ENCODE data around the gene SGTA. TPM values are rescaled to one million over a fixed set of nuclear protein-coding genes. Genes with fewer than 3 reads are reported as not detected.

SGTA gene
- total and polyA plus RNA-seq, 2 of the 4 experiments (the other 2 are of a cell fraction), result 17.4 to 72.9 TPM

DNA sequence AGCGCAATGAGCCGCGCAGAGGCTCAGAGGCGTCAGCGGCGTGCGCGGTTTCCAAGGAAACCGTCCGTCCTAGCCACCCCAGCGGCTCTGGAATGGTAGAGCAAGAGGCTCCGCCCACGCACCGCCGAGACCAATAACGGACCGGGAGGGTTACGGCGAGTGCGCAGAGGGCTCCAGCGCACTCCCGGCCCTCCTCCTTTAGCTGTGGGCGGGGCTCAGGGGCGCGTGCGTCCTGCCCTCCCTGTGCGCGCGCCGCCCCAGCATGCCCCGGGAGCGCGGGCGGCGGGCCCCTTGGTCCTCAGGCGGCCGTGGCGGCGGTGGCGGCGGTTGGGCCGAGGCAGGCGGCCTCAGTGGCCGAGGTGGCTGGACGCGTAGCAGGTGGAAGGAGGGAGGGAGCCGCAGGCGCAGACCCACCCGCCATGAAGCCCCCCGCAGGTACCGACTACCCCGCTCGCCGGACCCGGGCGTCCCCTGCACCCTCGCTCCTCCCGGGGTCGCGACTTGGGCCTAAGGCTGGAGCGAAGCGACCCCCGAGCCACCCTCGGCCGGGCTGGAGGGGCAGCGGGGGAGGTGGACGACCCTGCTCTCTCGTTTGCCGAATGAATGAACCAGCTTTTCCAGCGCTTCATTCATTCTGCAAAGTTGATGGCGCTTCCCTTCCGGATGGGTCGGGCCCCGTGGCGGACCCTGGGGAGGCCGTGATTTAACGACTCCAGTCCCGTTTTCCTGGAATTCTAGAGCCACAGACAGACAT is 2.3 kb upstream of the SGTA start, which contains the start of gene THOP1:
THOP1 (plus strand) TSS at position 260 of the 754 bp plus-strand sequence; CDS start at position 420, 160 bp downstream.
- Histone ChIP-seq H4K5ac (ENCODE audit: low read depth, low read length) (no peak within 1 kb of the TSS), H3K18ac (ENCODE audit: low read depth, low read length) (no peak within 1 kb of the TSS), H3K36me3 (ENCODE audit: control insufficient read depth, insufficient read depth, low read length) (peaks cover 5% of the 10 kb centered on the region), H2BK5ac (ENCODE audit: low read depth, low read length, poor library complexity, severe bottlenecking) (no peak within 1 kb of the TSS), H3K14ac (replicated peaks; ENCODE audit: low read depth, low read length) (peak within 1 kb of the TSS; percentile 84; the same call in 1 of the 2 replicates), H4K8ac (ENCODE audit: low read depth in 2 of 2, low read length in 2 of 2) (peak within 1 kb of the TSS; percentile 76 to 78; a peak in 3 of 4 replicates), H2BK20ac (ENCODE audit: low read depth, low read length) (no peak within 1 kb of the TSS), H3K4me1 (ENCODE audit: control insufficient read depth, insufficient read depth, low read length) (peaks cover 4% of the 10 kb centered on the region; the same call in 1 of the 2 replicates), H3K9me1 (ENCODE audit: insufficient read depth, low read length) (no peaks in the 10 kb centered on the region; the same call in 1 of the 2 replicates), H3K79me1 (ENCODE audit: low read depth in 1 of 2, low read length in 2 of 2) (peaks cover 21 to 62% of the 10 kb centered on the region in 2 experiments), H2AK9ac (replicated peaks; ENCODE audit: low read depth, low read length, poor library complexity) (peak within 1 kb of the TSS; percentile 98), H2BK15ac (ENCODE audit: low read depth, low read length) (no peak within 1 kb of the TSS), H3K23ac (ENCODE audit: low read depth, low read length) (peak within 1 kb of the TSS; percentile 86), H3K4me2 (ENCODE audit: low read depth, low read length) (peak within 1 kb of the TSS; percentile 98), H3K27ac (ENCODE audit: insufficient read depth, low read length) (peak within 1 kb of the TSS; percentile 65; the same call in 1 of the 2 replicates), H3K27me3 (ENCODE audit: control insufficient read depth, insufficient read depth, low read length) (no peaks in the 10 kb centered on the region), H2AK5ac (ENCODE audit: low read depth, low read length) (peak within 1 kb of the TSS; percentile 45; the same call in 1 of the 2 replicates), H2BK120ac (ENCODE audit: low read depth, low read length) (no peak within 1 kb of the TSS), H2AFZ (replicated peaks; ENCODE audit: low read length, poor library complexity) (peak within 1 kb of the TSS; percentile 91), H3K9me3 (ENCODE audit: control insufficient read depth, insufficient read depth, low read length) (no peaks in the 10 kb centered on the region), H3K9ac (ENCODE audit: low read depth, low read length) (peak within 1 kb of the TSS; percentile 81), H3K4ac (ENCODE audit: low read depth, low read length) (peak within 1 kb of the TSS; percentile 41; the same call in 1 of the 2 replicates), H4K91ac (ENCODE audit: insufficient read depth, low read depth, low read length) (peak within 1 kb of the TSS; percentile 49), H3K4me3 (ENCODE audit: insufficient read depth, low read depth, low read length) (peak within 1 kb of the TSS; percentile 70), H4K20me1 (ENCODE audit: insufficient read depth, low read length) (peaks cover 26% of the 10 kb centered on the region), H3K56ac (ENCODE audit: extremely low read depth, insufficient read depth, low read length) (peak within 1 kb of the TSS; percentile 75)
- CTCF ChIA-PET, result no interaction called here
- intact Hi-C loops (cut with micrococcal nuclease), result no loop called here
- ATAC-seq (ENCODE audit: low read depth) (peak; percentile 94), DNase-seq (peak; percentile 99)
- no TSS peak for BruUV-seq (replicated peaks)
- dilution Hi-C loops (cut with HindIII; ENCODE audit: low sequenced_read_pairs, unreplicated experiment), result no loop called here
- in situ Hi-C loops (cut with MboI; ENCODE audit: low sequenced_read_pairs), result no loop called here
- POLR2A ChIA-PET (ENCODE audit: unreplicated experiment), result no interaction called here
- 4% methylated on average over 31 of the region's 78 CpGs; no CpG with 5 or more reads in 1 of the 2 experiments for WGBS, 2 experiments (ENCODE audit: extremely low coverage in 2 of 2, insufficient read length in 1 of 2)
- TF ChIP-seq MAZ (IDR thresholded peaks at IDR 0.05; ENCODE audit: borderline replicate concordance, low read depth, low read length), result peak; percentile 83
- no peak for TF ChIP-seq SMC3 (IDR thresholded peaks at IDR 0.05; ENCODE audit: low read depth, low read length)
- no peak for TF ChIP-seq MAFK (IDR thresholded peaks at IDR 0.05; ENCODE audit: low read depth, low read length)
- TF ChIP-seq CEBPB (IDR thresholded peaks at IDR 0.05; ENCODE audit: low read depth, low read length), result 0 out of 2 replicates have a peak, but pooled peaks have one; percentile 8
- no peak for TF ChIP-seq NFE2L2 (IDR thresholded peaks at IDR 0.05; ENCODE audit: low read depth, low read length)
- TF ChIP-seq, protein P1, sequence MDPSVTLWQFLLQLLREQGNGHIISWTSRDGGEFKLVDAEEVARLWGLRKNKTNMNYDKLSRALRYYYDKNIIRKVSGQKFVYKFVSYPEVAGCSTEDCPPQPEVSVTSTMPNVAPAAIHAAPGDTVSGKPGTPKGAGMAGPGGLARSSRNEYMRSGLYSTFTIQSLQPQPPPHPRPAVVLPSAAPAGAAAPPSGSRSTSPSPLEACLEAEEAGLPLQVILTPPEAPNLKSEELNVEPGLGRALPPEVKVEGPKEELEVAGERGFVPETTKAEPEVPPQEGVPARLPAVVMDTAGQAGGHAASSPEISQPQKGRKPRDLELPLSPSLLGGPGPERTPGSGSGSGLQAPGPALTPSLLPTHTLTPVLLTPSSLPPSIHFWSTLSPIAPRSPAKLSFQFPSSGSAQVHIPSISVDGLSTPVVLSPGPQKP (IDR thresholded peaks at IDR 0.05; ENCODE audit: borderline replicate concordance, low read depth, low read length), result no peak
- TF ChIP-seq BHLHE40 (IDR thresholded peaks at IDR 0.05; ENCODE audit: low read depth, low read length), result no peak
- TF ChIP-seq MXI1 (IDR thresholded peaks at IDR 0.05; ENCODE audit: borderline replicate concordance, low read depth, low read length), result peak; percentile 93
- TF ChIP-seq, protein P2, sequence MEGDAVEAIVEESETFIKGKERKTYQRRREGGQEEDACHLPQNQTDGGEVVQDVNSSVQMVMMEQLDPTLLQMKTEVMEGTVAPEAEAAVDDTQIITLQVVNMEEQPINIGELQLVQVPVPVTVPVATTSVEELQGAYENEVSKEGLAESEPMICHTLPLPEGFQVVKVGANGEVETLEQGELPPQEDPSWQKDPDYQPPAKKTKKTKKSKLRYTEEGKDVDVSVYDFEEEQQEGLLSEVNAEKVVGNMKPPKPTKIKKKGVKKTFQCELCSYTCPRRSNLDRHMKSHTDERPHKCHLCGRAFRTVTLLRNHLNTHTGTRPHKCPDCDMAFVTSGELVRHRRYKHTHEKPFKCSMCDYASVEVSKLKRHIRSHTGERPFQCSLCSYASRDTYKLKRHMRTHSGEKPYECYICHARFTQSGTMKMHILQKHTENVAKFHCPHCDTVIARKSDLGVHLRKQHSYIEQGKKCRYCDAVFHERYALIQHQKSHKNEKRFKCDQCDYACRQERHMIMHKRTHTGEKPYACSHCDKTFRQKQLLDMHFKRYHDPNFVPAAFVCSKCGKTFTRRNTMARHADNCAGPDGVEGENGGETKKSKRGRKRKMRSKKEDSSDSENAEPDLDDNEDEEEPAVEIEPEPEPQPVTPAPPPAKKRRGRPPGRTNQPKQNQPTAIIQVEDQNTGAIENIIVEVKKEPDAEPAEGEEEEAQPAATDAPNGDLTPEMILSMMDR (conservative IDR thresholded peaks at IDR 0.05; ENCODE audit: low read depth, low read length), result 0 out of 2 replicates have a peak, but pooled peaks have one; percentile 11
- TF ChIP-seq POLR2A (IDR thresholded peaks at IDR 0.05; ENCODE audit: low read depth, low read length), result peak; percentile 79
- TF ChIP-seq RFX5 (IDR thresholded peaks at IDR 0.05; ENCODE audit: low read depth, low read length), result no peak
- no peak for TF ChIP-seq CHD1 (IDR thresholded peaks at IDR 0.05; ENCODE audit: low read depth, low read length)
- TF ChIP-seq USF2 (IDR thresholded peaks at IDR 0.05; ENCODE audit: low read depth, low read length), result peak; percentile 46; the same call in 1 of the 2 replicates
- no peak for TF ChIP-seq FOS (IDR thresholded peaks at IDR 0.05; ENCODE audit: low read depth, low read length)

All from IMR-90 (cell line).